Stimulated activated CD4-positive, alpha-beta T cell treated with anti-CD3 and anti-CD28 coated beads, Interleukin-2, amount 100 ng/mL, for 24 hours (primary cell): ENCODE data around the gene PDZRN3.

Experiments used
- DNase-seq, 2 donors: peaks; one replicate each; pipeline ENCODE4 v3.0.0-alpha.2; 2020

PDZRN3 gene

DNA sequence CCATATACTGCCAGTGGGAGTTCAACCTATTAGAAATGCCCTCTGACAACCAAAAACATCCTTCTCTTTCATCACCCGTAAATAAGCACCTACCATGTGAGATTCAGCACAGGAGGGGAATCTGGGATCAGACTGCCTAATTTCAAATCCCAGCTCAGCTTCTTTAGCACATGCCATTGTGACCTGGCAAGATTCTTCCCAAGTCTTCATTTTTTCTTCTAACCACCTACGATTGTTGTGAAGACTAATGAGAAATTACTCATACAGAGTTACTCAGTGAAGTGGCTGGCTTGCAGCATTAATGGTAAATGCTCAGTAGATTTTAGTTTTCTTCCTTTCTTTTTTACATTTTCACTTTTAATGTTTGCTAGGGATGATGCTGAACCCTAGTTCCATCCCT, 176.7 kb downstream of the PDZRN3 start:
- DNase-seq = no peak

DNA sequence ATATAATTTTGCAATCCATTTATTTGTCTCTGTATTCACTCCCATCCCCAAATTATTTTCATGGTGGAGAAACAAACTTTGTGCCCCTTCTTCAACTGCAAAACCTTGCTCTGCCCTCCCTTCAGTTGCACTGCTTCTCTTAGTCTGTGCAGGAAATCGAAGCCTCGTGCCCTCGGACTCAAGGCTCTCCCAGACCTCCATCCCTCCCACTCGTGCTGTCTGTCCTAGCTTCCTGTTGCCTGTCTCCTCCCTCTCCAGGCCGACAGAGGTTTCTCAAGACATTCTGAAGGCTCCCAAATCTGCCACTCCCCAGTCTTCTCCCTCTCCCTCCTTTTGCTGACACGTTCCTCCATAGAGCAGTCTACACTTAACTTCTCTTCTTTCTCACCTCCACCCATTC, 177.6 kb downstream of the PDZRN3 start:
- no peak for DNase-seq

GRCh38 chr3:73446467-73447110, 178.2 kb downstream of the PDZRN3 start:
- DNase-seq = no peak

GRCh38 chr3:73442886-73443285, 181.9 kb downstream of the PDZRN3 start:
- DNase-seq = no peak

- no peak for DNase-seq
These were observed 182.6 kb downstream of the PDZRN3 start for GRCh38 chr3:73442152-73442551.

DNA sequence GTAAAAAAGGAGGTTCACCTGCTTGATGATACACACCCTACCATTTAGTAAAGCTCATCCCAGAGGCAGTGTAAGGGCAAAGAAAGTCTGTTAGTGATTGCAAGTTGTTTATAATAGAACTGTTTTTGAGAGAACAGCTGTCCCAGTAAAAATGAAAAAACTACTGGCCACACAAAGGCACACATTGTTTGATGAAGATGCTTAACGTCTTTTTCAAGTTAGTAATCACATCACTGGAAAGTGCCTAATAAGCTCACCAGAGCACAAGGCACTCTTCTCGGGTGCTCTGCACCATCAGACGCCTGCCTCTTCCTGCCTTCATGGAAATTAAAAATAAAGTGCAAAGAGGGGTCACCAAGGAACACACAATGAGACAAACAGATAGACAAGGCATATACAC, 186.9 kb downstream of the PDZRN3 start:
- no peak for DNase-seq

DNA sequence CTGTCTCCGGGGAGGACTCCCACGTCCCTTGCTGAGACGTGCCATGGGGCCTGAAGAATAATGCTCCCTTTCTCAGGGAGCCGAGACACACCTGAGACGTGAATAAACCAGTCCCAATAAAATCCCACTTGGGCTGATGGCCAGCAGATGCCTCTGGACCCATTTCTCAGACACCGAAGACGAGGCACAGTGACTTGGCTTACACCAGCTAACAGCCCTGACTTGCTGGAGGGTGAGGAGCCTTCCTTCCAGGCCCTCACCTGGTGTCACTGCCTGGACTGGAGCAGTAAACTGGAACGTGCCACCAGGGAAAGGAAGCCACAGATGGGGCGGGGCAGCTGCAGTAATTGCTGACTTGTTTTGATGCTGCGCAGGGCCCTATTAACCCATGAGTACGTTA, 189.7 kb downstream of the PDZRN3 start:
- DNase-seq = no peak

DNA sequence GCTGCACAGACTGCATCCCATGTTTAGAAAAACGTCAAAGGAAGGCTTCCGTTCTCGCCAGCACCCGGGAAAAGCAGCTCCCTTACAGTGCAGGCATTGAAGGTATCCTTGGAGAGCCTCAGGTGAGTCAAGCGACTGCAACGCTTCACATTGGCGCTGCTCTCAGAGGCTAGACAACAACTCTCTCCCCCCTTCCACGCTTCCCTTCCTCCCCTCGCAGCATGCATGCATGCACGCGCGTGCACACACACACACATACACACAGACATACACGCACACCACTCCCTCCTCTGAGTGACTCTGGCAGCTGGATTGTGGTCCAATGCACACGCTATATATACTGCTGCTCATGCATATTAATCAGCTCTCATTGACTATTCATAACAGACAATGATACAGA, 191.1 kb downstream of the PDZRN3 start:
- DNase-seq = no peak

DNA sequence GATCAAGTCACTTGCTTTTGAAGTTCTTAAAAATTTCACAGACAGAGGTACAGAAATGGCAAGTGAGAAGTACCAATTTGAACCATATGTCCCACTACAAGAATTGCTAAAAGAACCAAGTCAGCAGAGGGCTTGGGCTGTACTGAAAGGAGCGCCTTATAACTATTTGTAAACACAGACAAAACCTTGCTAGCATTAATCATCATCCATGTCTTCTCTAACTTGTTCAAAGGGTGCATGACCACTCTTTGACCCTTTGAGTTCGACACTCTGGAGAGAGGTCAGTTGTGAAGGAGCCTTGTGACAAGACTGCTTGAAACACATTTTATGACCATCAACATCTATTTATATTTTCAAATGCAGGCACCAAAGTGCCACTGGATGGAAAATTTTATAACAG, 191.7 kb downstream of the PDZRN3 start:
- DNase-seq = no peak

DNA sequence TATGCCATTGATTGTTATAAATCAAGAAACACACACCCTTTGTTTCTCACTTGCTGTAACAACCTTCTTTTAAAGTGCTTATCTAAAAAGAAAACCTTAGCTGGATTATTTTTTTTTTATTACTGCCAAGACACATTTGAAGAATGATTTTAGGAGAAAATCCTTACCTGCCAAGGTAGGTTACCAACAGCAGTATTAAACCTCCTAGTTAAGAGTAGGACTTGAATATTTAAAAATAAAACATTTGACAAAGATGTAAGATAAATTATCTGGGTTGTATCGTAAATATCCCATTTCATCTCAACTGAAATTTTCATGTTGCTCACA, 192.1 kb downstream of the PDZRN3 start:
- no peak for DNase-seq

- DNase-seq = no peak
These were observed 192.6 kb downstream of the PDZRN3 start for GRCh38 chr3:73432023-73432705.

DNA sequence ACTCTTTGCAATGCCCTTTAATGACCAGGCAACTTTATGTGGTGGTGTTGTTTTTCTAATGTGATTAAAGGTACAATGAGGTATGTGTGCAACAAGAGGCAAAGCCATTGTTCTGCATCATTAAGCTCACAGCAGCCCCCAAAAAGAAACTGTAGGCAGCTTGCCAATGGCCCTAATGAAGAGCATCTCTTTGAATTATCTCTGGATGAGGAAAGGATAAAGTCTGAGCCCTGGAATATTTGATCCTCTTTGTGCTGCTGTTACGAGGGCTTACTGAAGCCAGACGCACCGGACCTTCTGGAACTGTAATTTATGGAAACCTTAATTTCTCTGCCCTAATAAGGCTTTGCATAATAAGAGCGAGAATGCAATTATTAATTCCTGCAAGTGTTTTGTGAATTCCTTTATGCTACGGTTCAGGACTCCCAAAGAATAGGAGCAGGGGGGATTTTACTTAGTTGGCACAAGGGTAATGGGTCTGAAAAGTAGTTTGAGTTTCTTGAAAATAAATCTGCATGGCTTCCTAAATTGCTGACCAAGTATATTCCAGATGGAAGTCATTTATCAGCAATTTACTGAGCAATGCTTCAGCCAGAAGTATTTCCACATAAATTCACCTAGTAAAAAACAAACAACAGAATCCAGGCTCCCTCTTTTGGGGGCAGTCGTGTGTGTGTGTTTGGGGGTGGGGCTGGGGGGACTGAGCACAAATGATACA, 193.4 kb downstream of the PDZRN3 start:
- DNase-seq = no peak

GRCh38 chr3:73427048-73427706, 197.6 kb downstream of the PDZRN3 start:
- DNase-seq = no peak

DNA sequence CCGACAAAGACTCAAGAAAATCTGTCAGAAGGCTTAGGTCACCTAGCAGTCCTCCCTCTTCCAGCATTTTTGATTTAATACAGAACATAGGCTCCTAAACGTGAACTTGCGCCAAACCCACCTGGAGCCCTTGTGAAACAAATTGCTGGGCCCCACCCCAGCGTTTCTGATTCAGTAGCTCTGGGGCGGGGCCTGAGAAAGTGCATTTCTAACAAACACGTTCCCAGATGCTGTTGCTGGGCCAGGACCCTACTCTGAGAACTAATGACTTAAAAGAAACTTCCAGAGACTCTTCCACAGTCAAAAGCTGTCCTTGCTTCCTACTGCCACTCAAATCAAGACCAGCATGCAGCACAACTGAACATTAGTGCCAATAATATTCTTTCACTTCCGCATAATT, 198.1 kb downstream of the PDZRN3 start:
- DNase-seq = no peak

DNA sequence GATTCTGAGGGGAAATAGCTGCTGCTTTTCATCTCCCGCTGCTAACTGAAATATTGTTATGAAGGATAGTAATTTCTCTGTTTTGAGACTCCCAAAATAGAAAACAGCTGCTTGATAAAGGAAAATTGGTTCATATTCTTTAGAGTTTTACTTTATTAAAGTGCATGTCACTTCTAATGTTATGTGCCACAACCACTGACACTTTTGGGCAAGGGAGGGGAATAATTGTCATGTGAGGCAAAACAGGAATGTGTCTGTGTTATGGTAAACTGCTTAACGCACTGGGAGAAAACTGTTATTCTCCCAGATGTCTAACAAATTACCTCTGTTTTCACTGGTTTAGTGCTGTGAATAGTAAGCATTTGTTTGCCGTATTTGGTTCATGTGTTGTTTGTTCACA, 201.6 kb downstream of the PDZRN3 start:
- no peak for DNase-seq

DNA sequence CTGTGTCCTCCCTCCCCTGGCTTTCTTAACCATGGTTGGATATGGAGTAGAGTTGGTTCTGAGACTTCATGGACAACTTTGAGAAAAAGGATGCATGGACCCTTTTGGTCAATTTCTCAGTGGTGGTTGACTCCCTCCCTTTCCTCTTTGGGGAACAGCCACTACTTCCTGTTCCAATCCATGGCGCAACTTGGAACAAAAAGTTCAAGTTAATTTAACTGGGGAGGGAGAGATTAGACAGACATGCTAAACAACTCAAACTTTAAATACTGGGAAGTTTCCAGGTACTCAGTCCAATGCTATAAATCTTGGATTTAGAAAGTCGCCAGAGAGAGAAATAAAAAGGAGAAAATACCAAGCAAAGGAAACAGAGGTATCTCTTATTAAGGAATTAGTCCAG, 202.2 kb downstream of the PDZRN3 start:
- no peak for DNase-seq

- DNase-seq = no peak
These were observed 204.8 kb downstream of the PDZRN3 start for GRCh38 chr3:73419942-73420341.

GRCh38 chr3:73419179-73419803, 205.4 kb downstream of the PDZRN3 start:
- DNase-seq = no peak

GRCh38 chr3:73418681-73419080, 206.1 kb downstream of the PDZRN3 start:
- DNase-seq = no peak

DNA sequence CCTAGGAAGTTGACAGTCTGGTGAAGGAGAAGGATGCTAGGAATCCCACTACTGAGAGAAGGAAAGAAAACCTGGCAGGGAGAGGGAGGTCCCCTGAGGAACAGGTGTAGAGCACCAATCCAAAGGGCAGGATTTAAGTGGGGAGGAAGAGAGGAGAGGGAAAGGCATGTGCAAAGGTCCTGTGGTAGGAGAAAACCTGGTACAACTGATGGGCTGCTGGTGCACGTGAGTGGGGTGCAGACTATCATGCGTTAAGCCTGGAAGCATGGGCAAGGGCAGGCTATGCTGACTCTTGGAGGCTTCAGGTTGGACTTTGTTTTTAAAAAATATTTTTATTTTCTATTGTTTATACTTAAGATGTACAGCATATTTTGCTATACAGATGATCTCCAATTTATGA, 209.6 kb downstream of the PDZRN3 start:
- no peak for DNase-seq

GRCh38 chr3:73413619-73414018, 211.1 kb downstream of the PDZRN3 start:
- DNase-seq = no peak

DNA sequence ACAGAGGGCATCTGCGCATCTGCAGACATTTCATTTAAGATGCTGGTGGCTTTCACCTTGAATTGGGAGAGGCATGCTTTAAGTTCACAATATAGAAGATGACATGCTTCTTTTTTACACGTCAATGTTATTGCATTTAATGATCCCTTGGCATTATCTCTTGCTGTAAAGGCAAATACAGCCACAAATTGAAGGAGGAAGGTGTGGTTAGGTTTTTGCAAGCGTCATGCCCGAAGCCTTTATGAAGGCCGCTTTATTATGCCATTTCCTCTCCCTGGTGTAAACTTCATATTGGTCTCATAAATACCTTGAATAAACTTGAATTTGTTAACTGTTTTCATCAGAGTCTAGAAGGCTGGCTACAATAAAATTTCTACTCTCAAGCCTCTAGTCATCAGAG, 212.7 kb downstream of the PDZRN3 start:
- DNase-seq = no peak

DNA sequence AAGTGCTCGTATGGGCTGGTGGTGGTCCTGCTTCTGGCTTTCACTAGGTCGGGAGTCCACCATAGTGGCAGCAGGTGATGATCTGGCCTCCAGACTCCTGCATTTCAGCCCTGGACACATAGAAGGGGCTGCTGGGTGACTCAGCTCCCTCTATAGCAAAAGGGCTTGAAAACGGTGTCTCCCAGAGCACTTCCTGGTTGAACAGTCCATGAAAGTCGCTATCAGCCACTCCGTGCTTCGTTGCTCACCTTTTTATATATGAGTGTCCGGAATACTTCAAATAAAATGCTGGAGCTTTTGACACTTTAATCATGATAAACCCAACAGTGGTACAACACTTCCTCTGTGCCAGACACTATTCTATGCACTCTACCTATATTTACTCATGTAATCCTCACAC, 213.2 kb downstream of the PDZRN3 start:
- no peak for DNase-seq
